ENCODE results near the gene BEND6. TPM values are rescaled to one million over a fixed set of nuclear protein-coding genes. Genes with fewer than 3 reads are reported as not detected.

Gene BEND6
- total and polyA plus RNA-seq, 2 of the 4 experiments (the other 2 are of a cell fraction) = 4.1 to 9.7 TPM

DNA sequence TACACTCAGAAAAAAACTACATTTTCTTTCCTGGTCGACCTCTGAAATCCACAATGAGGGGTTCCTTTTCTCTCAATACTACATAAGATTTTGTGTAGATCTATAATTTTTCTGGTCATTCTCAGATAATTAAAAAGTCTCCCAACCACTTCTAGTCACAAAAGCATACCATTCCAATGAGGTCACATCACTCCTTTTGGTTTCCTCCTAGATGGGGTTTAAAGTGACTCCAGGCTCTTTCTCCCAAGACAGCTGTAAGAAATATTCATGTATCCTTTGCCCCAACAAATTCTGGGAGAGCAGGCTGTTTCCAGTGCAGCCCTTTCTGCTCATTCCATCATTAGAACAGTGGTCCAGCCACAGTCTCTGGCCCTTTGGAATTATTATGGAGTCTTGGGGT lies 43.1 kb upstream of the BEND6 start:
- Histone ChIP-seq H3K4ac (ENCODE audit: low read depth, low read length) (peak overlapping the region; percentile 83), H3K27ac (ENCODE audit: insufficient read depth, low read length) (peak overlapping the region; percentile 64; the same call in 1 of the 2 replicates), H2BK120ac (ENCODE audit: low read depth, low read length) (peak overlapping the region; percentile 84), H4K5ac (ENCODE audit: low read depth, low read length) (no peak overlapping the region), H3K56ac (ENCODE audit: extremely low read depth, insufficient read depth, low read length) (no peak overlapping the region), H4K91ac (ENCODE audit: insufficient read depth, low read depth, low read length) (peak overlapping the region; percentile 59; the same call in 1 of the 2 replicates), H3K4me3 (ENCODE audit: insufficient read depth, low read depth, low read length) (no peak overlapping the region), H3K18ac (ENCODE audit: low read depth, low read length) (peak overlapping the region; percentile 46), H2AK9ac (replicated peaks; ENCODE audit: low read depth, low read length, poor library complexity) (no peak overlapping the region), H3K9me1 (ENCODE audit: insufficient read depth, low read length) (peaks cover 5% of the 10 kb centered on the region; the same call in 1 of the 2 replicates), H2AFZ (replicated peaks; ENCODE audit: low read length, poor library complexity) (no peak overlapping the region), H3K9ac (ENCODE audit: low read depth, low read length) (no peak overlapping the region), H3K23ac (ENCODE audit: low read depth, low read length) (0 out of 2 replicates have a peak overlapping the region, but pooled peaks have one; percentile 37), H3K27me3 (ENCODE audit: control insufficient read depth, insufficient read depth, low read length) (no peaks in the 10 kb centered on the region), H3K4me1 (ENCODE audit: control insufficient read depth, insufficient read depth, low read length) (peaks cover 16% of the 10 kb centered on the region), H3K9me3 (ENCODE audit: control insufficient read depth, insufficient read depth, low read length) (no peaks in the 10 kb centered on the region), H2AK5ac (ENCODE audit: low read depth, low read length) (0 out of 2 replicates have a peak overlapping the region, but pooled peaks have one; percentile 39), H2BK15ac (ENCODE audit: low read depth, low read length) (0 out of 3 replicates have a peak overlapping the region, but pooled peaks have one; percentile 88), H2BK5ac (ENCODE audit: low read depth, low read length, poor library complexity, severe bottlenecking) (peak overlapping the region; percentile 79), H3K79me1 (ENCODE audit: low read depth in 1 of 2, low read length in 2 of 2) (peaks cover 21 to 58% of the 10 kb centered on the region in 2 experiments), H3K4me2 (ENCODE audit: low read depth, low read length) (peak overlapping the region; percentile 74; the same call in 1 of the 2 replicates), H3K36me3 (ENCODE audit: control insufficient read depth, insufficient read depth, low read length) (no peaks in the 10 kb centered on the region), H4K8ac (ENCODE audit: low read depth in 2 of 2, low read length in 2 of 2) (peak overlapping the region; percentile 57 to 60; a peak in 3 of 4 replicates), H3K14ac (replicated peaks; ENCODE audit: low read depth, low read length) (peak overlapping the region; percentile 39; the same call in 1 of the 2 replicates), H2BK20ac (ENCODE audit: low read depth, low read length) (peak overlapping the region; percentile 93), H4K20me1 (ENCODE audit: insufficient read depth, low read length) (no peaks in the 10 kb centered on the region)
- TF ChIP-seq, protein P1, sequence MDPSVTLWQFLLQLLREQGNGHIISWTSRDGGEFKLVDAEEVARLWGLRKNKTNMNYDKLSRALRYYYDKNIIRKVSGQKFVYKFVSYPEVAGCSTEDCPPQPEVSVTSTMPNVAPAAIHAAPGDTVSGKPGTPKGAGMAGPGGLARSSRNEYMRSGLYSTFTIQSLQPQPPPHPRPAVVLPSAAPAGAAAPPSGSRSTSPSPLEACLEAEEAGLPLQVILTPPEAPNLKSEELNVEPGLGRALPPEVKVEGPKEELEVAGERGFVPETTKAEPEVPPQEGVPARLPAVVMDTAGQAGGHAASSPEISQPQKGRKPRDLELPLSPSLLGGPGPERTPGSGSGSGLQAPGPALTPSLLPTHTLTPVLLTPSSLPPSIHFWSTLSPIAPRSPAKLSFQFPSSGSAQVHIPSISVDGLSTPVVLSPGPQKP (IDR thresholded peaks at IDR 0.05; ENCODE audit: borderline replicate concordance, low read depth, low read length) = no peak
- TF ChIP-seq RAD21 (IDR thresholded peaks at IDR 0.05; ENCODE audit: low read length) = no peak
- TF ChIP-seq POLR2A (IDR thresholded peaks at IDR 0.05; ENCODE audit: low read depth, low read length) = no peak
- TF ChIP-seq MAFK (IDR thresholded peaks at IDR 0.05; ENCODE audit: low read depth, low read length) = no peak
- no peak for TF ChIP-seq CHD1 (IDR thresholded peaks at IDR 0.05; ENCODE audit: low read depth, low read length)
- no peak for TF ChIP-seq SMC3 (IDR thresholded peaks at IDR 0.05; ENCODE audit: low read depth, low read length)
- TF ChIP-seq, protein P2, sequence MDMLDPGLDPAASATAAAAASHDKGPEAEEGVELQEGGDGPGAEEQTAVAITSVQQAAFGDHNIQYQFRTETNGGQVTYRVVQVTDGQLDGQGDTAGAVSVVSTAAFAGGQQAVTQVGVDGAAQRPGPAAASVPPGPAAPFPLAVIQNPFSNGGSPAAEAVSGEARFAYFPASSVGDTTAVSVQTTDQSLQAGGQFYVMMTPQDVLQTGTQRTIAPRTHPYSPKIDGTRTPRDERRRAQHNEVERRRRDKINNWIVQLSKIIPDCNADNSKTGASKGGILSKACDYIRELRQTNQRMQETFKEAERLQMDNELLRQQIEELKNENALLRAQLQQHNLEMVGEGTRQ (IDR thresholded peaks at IDR 0.05; ENCODE audit: low read depth, low read length) = no peak
- no peak for TF ChIP-seq BHLHE40 (IDR thresholded peaks at IDR 0.05; ENCODE audit: low read depth, low read length)
- TF ChIP-seq MXI1 (IDR thresholded peaks at IDR 0.05; ENCODE audit: borderline replicate concordance, low read depth, low read length) = no peak
- dilution Hi-C loops (cut with HindIII; ENCODE audit: low sequenced_read_pairs, unreplicated experiment) (no loop called here), intact Hi-C loops (cut with micrococcal nuclease) (loop anchor here (5.0 kb wide), 1 partner anchor 355 kb away; no protein-coding TSS in a partner anchor), in situ Hi-C loops (cut with MboI; ENCODE audit: low sequenced_read_pairs) (loop anchor here (10.0 kb wide), 1 partner anchor 123 kb away; no protein-coding TSS in a partner anchor)
- ATAC-seq (ENCODE audit: low read depth) = peak; percentile 65
- DNase-seq = peak; percentile 76
- ChIA-PET POLR2A (ENCODE audit: unreplicated experiment) (no interaction called here), CTCF (interaction anchor here (2.7 kb wide), 1 partner anchor 9 kb away, joined by 13 read pairs; no protein-coding TSS in a partner anchor)
- WGBS, 2 experiments (ENCODE audit: extremely low coverage in 2 of 2, insufficient read length in 1 of 2) = no CpG with 5 or more reads among the region's 1 CpG
- BruUV-seq (replicated peaks) = no TSS peak

All from IMR-90 (cell line).